B cell (primary cell): ENCODE results near the gene UGT1A5. TPM values are rescaled to one million over a fixed set of nuclear protein-coding genes. Genes with fewer than 3 reads are reported as not detected.

ENCODE experiments used
- ATAC-seq: fragments of 200-7000 bp; cut with Tn5 transposase; one replicate; pipeline ENCODE4 v1.10.0; 2021; ENCODE audit warnings: low read depth, mild to moderate bottlenecking, moderate number of reproducible peaks, moderate library complexity
- CTCF ChIA-PET: fragments of 350-600 bp; sonication (Branson Sonifier 250); formaldehyde crosslinking; loops from one replicate; lab custom pipeline; 2021; ENCODE audit warnings: antibody characterized with exemption, inconsistent platforms; lab: Charles Lee
- POLR2A ChIA-PET: fragments of 350-600 bp; sonication (Branson Sonifier 250); formaldehyde crosslinking; loops from one replicate; lab custom pipeline; 2021; ENCODE audit warnings: antibody characterized with exemption; lab: Charles Lee
- DNase-seq: peaks from one replicate; pipeline ENCODE4 v3.0.0; 2013
- H2AFZ ChIP-seq: 2 replicates; pipeline ENCODE4 v1.6.1; 2012; ENCODE audit warnings: mild to moderate bottlenecking, low read depth, low read length; ENCODE audit not compliant: insufficient read depth, poor library complexity, severe bottlenecking
- H3K27ac ChIP-seq, 2 donors: 1 replicate in 1 of 2; 2 replicates in 1 of 2; pipeline ENCODE4 v1.5.1; 2012 to 2013; ENCODE audit warnings: low read length in 2 of 2, mild to moderate bottlenecking in 2 of 2, moderate library complexity in 1 of 2
- H3K27me3 ChIP-seq, 4 experiments: fragments of 200-600 bp in 1 of 4; sonication (generic) in 1 of 4; replicated peaks in 1 of 4; 1 replicate in 2 of 4; 2 replicates in 2 of 4; pipeline versions ENCODE4 v1.6.1 to v1.7.0; 2013 to 2016; ENCODE audit warnings: low read length in 3 of 4, mild to moderate bottlenecking in 2 of 4, mixed read lengths in 1 of 4, moderate library complexity in 1 of 4; ENCODE audit not compliant: insufficient read depth in 4 of 4, control insufficient read depth in 3 of 4; ENCODE audit errors: control extremely low read depth in 1 of 4
- H3K36me3 ChIP-seq, 2 experiments: replicated peaks in 1 of 2; 1 replicate in 1 of 2; 2 replicates in 1 of 2; pipeline versions ENCODE4 v1.6.1 to v1.7.1; 2013; ENCODE audit warnings: low read length in 1 of 2; ENCODE audit not compliant: insufficient read depth in 2 of 2, control insufficient read depth in 1 of 2; ENCODE audit errors: control extremely low read depth in 1 of 2, extremely low read depth in 1 of 2
- H3K4me1 ChIP-seq, 2 donors: fragments of 200-600 bp in 1 of 2; sonication (generic) in 1 of 2; 1 replicate in 1 of 2; 2 replicates in 1 of 2; pipeline versions ENCODE4 v1.5.1 to v1.6.1; 2013 to 2017; ENCODE audit warnings: low read length in 2 of 2; ENCODE audit not compliant: control insufficient read depth in 2 of 2, insufficient read depth in 2 of 2
- H3K4me2 ChIP-seq: replicated peaks from 2 replicates; pipeline ENCODE3; 2012; ENCODE audit warnings: mild to moderate bottlenecking, low read depth, low read length; ENCODE audit not compliant: poor library complexity, severe bottlenecking
- H3K4me3 ChIP-seq, 5 experiments: fragments of 200-600 bp in 1 of 5; sonication (generic) in 1 of 5; 1 replicate in 3 of 5; 2 replicates in 2 of 5; pipeline versions ENCODE4 v1.5.1 to v1.7.0; 2011 to 2016; ENCODE audit warnings: low read length in 4 of 5, mild to moderate bottlenecking in 4 of 5, low read depth in 2 of 5, control low read depth in 1 of 5, moderate library complexity in 1 of 5; ENCODE audit not compliant: insufficient read depth in 1 of 5; ENCODE audit errors: control extremely low read depth in 1 of 5, extremely low read depth in 1 of 5
- H3K79me2 ChIP-seq: fragments of 200-600 bp; sonication (generic); one replicate; pipeline ENCODE4 v1.6.0; 2016; ENCODE audit warnings: low read length; ENCODE audit not compliant: control insufficient read depth, insufficient read depth
- H3K9ac ChIP-seq: fragments of 200-600 bp; sonication (generic); 2 replicates; pipeline ENCODE4 v1.6.1; 2017; ENCODE audit warnings: mild to moderate bottlenecking, low read length, moderate library complexity
- H3K9me3 ChIP-seq, 3 donors: one replicate each; pipeline versions ENCODE4 v1.6.1 to v1.7.1; 2013; ENCODE audit warnings: low read length in 2 of 3; ENCODE audit not compliant: control insufficient read depth in 2 of 3, insufficient read depth in 1 of 3; ENCODE audit errors: control extremely low read depth in 1 of 3
- H4K20me1 ChIP-seq: 2 replicates; pipeline ENCODE4 v1.6.0; 2012; ENCODE audit warnings: mild to moderate bottlenecking, low read length; ENCODE audit not compliant: insufficient read depth, control insufficient read depth, poor library complexity, severe bottlenecking
- H3K27ac Mint-ChIP-seq: one replicate; pipeline ENCODE4 v1.8.0; 2021; ENCODE audit warnings: mixed read lengths
- H3K27me3 Mint-ChIP-seq: one replicate; pipeline ENCODE4 v1.8.0; 2021; ENCODE audit warnings: mixed read lengths
- H3K4me1 Mint-ChIP-seq: one replicate; pipeline ENCODE4 v1.8.0; 2021; ENCODE audit warnings: mixed read lengths
- H3K4me3 Mint-ChIP-seq: one replicate; pipeline ENCODE4 v1.8.0; 2021; ENCODE audit warnings: mixed read lengths
- H3K9me3 Mint-ChIP-seq: one replicate; pipeline ENCODE4 v1.8.0; 2022; ENCODE audit warnings: mixed read lengths; ENCODE audit not compliant: insufficient read depth
- EZH2 ChIP-seq: IDR thresholded peaks from 2 replicates; pipeline ENCODE4 v1.6.1; 2012; ENCODE audit warnings: borderline replicate concordance, low read depth, mild to moderate bottlenecking, moderate library complexity, low read length; ENCODE audit not compliant: insufficient read depth, poor library complexity, severe bottlenecking
- WGBS: methylation state at CpG from one replicate; pipeline ENCODE4 v1.1.5; 2013; ENCODE audit warnings: missing lambda C conversion rate; ENCODE audit not compliant: insufficient coverage; 5-methylcytosine and 5-hydroxymethylcytosine counted together
- intact Hi-C: fragments of 100-400 bp; cut with micrococcal nuclease; formaldehyde crosslinking; loops from one replicate; pipeline ENCODE4 v1.10.0; 2022
- polyA plus RNA-seq: library from polyadenylated mRNA; depleted of rRNA; stranded (reverse); fragments of >200 nt; gene quantifications from 2 replicates; pipeline ENCODE4 v1.2.3, GENCODE V29; 2012
- total RNA-seq, 2 donors: library from RNA; stranded (reverse); fragments of 120-200 nt in 1 of 2; gene quantifications; 1 replicate in 1 of 2; 2 replicates in 1 of 2; pipeline versions ENCODE4 v1.2.3 to v1.2.4, GENCODE V29; 2013 to 2022
- TF ChIP-seq, protein P1 (sequence below): fragments of 200-600 bp; IDR thresholded peaks from one replicate; pipeline ENCODE4 v1.8.0; 2022; ENCODE audit warnings: antibody characterized with exemption, mild to moderate bottlenecking

UGT1A5 gene
- total and polyA plus RNA-seq, 2 donors (not counting 1 experiment from before 2014, with no cell fraction given) = not detected

DNA sequence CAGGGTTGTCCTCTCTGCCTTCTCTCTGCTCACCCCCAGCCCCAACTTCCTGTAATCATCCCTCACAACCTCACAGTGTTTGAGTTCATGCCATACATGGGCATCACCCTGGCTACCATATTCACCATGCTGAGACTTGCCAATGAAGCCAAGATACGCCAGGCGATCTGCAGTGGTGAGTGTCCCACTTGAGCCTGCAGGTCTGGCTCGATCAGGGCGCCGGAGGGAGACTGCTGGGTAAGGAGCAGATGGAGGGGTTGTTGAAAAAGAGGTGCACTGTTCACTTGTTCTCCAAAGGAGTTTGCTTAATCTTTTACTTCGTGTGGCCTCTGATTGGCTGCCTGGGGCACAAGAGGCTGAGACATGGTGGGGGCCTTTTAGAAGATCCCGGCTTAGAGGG, 80.0 kb downstream of the UGT1A5 start:
- Histone ChIP-seq H3K79me2 (no peaks in the 10 kb centered on the region), H3K9ac (no peak overlapping the region), H3K27ac (no peak overlapping the region), H3K4me2 (no peak overlapping the region), H4K20me1 (no peaks in the 10 kb centered on the region), H3K4me1 (no peaks in the 10 kb centered on the region), H3K4me3 (no peak overlapping the region), H3K27me3 (no peaks in the 10 kb centered on the region), H3K36me3 (no peaks in the 10 kb centered on the region), H2AFZ (no peak overlapping the region), H3K9me3 (peaks cover 0 to 8% (median 0%) of the 10 kb centered on the region in 3 donors)
- no peak overlapping the region for H3K4me3 Mint-ChIP-seq
- peaks cover 2% of the 10 kb centered on the region for H3K9me3 Mint-ChIP-seq
- ChIA-PET POLR2A (no interaction called here), CTCF (no interaction called here)
- intact Hi-C loops = no loop called here
- no peaks in the 10 kb centered on the region for H3K4me1 Mint-ChIP-seq
- 95% methylated on average over 6 of the region's 7 CpGs for WGBS
- no peak for ATAC-seq
- peaks cover 6% of the 10 kb centered on the region for H3K27me3 Mint-ChIP-seq
- TF ChIP-seq, protein P1, sequence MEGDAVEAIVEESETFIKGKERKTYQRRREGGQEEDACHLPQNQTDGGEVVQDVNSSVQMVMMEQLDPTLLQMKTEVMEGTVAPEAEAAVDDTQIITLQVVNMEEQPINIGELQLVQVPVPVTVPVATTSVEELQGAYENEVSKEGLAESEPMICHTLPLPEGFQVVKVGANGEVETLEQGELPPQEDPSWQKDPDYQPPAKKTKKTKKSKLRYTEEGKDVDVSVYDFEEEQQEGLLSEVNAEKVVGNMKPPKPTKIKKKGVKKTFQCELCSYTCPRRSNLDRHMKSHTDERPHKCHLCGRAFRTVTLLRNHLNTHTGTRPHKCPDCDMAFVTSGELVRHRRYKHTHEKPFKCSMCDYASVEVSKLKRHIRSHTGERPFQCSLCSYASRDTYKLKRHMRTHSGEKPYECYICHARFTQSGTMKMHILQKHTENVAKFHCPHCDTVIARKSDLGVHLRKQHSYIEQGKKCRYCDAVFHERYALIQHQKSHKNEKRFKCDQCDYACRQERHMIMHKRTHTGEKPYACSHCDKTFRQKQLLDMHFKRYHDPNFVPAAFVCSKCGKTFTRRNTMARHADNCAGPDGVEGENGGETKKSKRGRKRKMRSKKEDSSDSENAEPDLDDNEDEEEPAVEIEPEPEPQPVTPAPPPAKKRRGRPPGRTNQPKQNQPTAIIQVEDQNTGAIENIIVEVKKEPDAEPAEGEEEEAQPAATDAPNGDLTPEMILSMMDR = no peak
- no peak for TF ChIP-seq EZH2
- no peak for DNase-seq
- H3K27ac Mint-ChIP-seq = no peak overlapping the region

DNA sequence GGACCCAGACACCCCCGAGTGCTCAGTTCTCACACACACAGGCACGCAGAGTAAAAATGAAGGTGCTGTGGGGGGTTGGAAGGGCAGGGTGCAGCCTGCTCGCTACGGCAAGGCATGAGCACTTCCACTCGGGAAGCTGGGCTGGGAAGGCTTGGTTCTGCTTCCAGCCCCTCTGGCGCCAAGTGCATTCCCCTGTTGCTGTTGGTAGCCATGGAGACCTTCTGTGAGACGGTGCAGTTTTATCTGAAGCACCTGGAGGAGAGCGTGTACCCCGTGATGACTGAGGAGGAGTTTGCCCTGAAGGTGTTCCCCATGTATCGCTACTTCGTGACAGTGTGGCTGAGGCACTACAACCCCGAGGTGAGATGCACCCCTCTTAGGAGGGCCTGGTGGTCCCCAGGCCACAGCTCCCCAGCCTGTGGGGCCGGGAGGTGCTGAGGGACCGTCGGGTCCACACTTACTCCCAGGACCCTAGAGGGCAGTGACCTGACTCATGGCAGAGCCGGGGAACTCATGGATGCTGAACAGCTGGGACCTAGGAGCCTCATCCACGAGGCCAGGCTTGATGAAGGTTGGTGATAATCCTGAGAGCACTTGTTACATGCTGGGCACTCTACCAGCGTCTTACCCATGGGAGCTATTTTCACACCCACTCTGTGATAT, 80.9 kb downstream of the UGT1A5 start:
- H3K4me1 ChIP-seq = no peaks in the 10 kb centered on the region
- Mint-ChIP-seq H3K4me3 (no peak overlapping the region), H3K27me3 (peaks cover 6% of the 10 kb centered on the region), H3K9me3 (peaks cover 2% of the 10 kb centered on the region), H3K27ac (no peak overlapping the region), H3K4me1 (no peaks in the 10 kb centered on the region)
- TF ChIP-seq, protein P1 = no peak
- TF ChIP-seq EZH2 = no peak
- 88% methylated on average over 15 of the region's 18 CpGs for WGBS
- POLR2A ChIA-PET = no interaction called here
- H2AFZ ChIP-seq = no peak overlapping the region
- H3K36me3 ChIP-seq = no peaks in the 10 kb centered on the region
- no peaks in the 10 kb centered on the region for H3K27me3 ChIP-seq
- no peak overlapping the region for H3K9ac ChIP-seq
- ATAC-seq (no peak), DNase-seq (no peak)
- no peaks in the 10 kb centered on the region for H3K79me2 ChIP-seq
- H3K4me2 ChIP-seq = no peak overlapping the region
- no peak overlapping the region for H3K4me3 ChIP-seq
- H3K27ac ChIP-seq = no peak overlapping the region
- intact Hi-C loops = no loop called here
- no peaks in the 10 kb centered on the region for H4K20me1 ChIP-seq
- H3K9me3 ChIP-seq = peaks cover 0 to 8% (median 0%) of the 10 kb centered on the region in 3 donors
- CTCF ChIA-PET = no interaction called here
